Right atrium auricular region (tissue), 2 donors: Measurements from ENCODE around the gene TTLL10. TPM values are rescaled to one million over a fixed set of nuclear protein-coding genes. Genes with fewer than 3 reads are reported as not detected.

Source experiments
- DNase-seq: peaks from one replicate; pipeline ENCODE4 v3.0.0-alpha.2; 2019; ENCODE audit warnings: low spot score
- H3K27ac ChIP-seq, 2 donors: fragments of 200-600 bp; sonication (generic); 1 replicate in 1 of 2; 2 replicates in 1 of 2; pipeline ENCODE4 v1.5.1; 2016 to 2019
- H3K27me3 ChIP-seq, 2 donors: fragments of 200-600 bp; sonication (generic); one replicate each; pipeline versions ENCODE4 v1.5.1 to v1.6.0; 2017 to 2019
- H3K36me3 ChIP-seq: fragments of 200-600 bp; sonication (generic); one replicate; pipeline ENCODE4 v1.5.1; 2016
- H3K4me1 ChIP-seq, 2 donors: fragments of 200-600 bp; sonication (generic); one replicate each; pipeline versions ENCODE4 v1.5.1 to v1.6.0; 2017 to 2019
- H3K4me3 ChIP-seq, 2 donors: fragments of 200-600 bp; sonication (generic); 1 replicate in 1 of 2; 2 replicates in 1 of 2; pipeline ENCODE4 v1.5.1; 2017 to 2019; ENCODE audit warnings: mild to moderate bottlenecking in 1 of 2, moderate library complexity in 1 of 2
- H3K9me3 ChIP-seq, 2 donors: fragments of 200-600 bp; sonication (generic); one replicate each; pipeline ENCODE4 v1.5.1; 2019
- CTCF ChIP-seq, 2 donors: fragments of 200-600 bp; sonication (generic); IDR thresholded peaks; one replicate each; pipeline ENCODE4 v1.5.1; 2019; ENCODE audit warnings: antibody characterized with exemption in 2 of 2
- total RNA-seq, 2 donors: library from RNA; depleted of rRNA; stranded (reverse); fragments of >200 nt; gene quantifications; one replicate each; pipeline ENCODE4 v1.1.0, GENCODE V29; 2016

The TTLL10 gene
- total RNA-seq: not detected

- DNase-seq: no peak
- H3K4me1 ChIP-seq: peaks cover 0 to 9% of the 10 kb centered on the region in 2 donors
These were observed at the start of gene TTLL10 for GRCh38 chr1:1173793-1174415. TSS of gene TTLL10 (plus strand) at chr1:1173880. CDS start at chr1:1179216, 5,336 bp downstream.

GRCh38 chr1:1124508-1124785, 49.2 kb upstream of the TTLL10 start:
- no peak for TF ChIP-seq CTCF (IDR thresholded peaks at IDR 0.05)
- Histone ChIP-seq H3K27me3 (no peaks in the 10 kb centered on the region), H3K27ac (no peak overlapping the region), H3K4me1 (peaks cover 0 to 10% of the 10 kb centered on the region in 2 donors), H3K9me3 (no peaks in the 10 kb centered on the region), H3K4me3 (no peak overlapping the region), H3K36me3 (no peaks in the 10 kb centered on the region)
- DNase-seq: no peak

More at GRCh38 chr1:1173793-1174415, at the start of gene TTLL10:
- Histone ChIP-seq H3K9me3 (no peaks in the 10 kb centered on the region), H3K4me3 (no peak within 1 kb of the TSS), H3K27ac (no peak within 1 kb of the TSS), H3K27me3 (peaks cover 0 to 21% of the 10 kb centered on the region in 2 donors), H3K36me3 (no peaks in the 10 kb centered on the region)
- TF ChIP-seq CTCF (IDR thresholded peaks at IDR 0.05): no peak

GRCh38 chr1:1124786-1125642, 48.7 kb upstream of the TTLL10 start:
- no peak for DNase-seq
- no peaks in the 10 kb centered on the region for H3K36me3 ChIP-seq
- no peak for TF ChIP-seq CTCF (IDR thresholded peaks at IDR 0.05)

GRCh38 chr1:1125945-1126344, 47.7 kb upstream of the TTLL10 start:
- Histone ChIP-seq H3K9me3 (no peaks in the 10 kb centered on the region), H3K4me1 (peaks cover 0 to 10% of the 10 kb centered on the region in 2 donors), H3K4me3 (no peak overlapping the region), H3K27ac (no peak overlapping the region), H3K36me3 (no peaks in the 10 kb centered on the region), H3K27me3 (no peaks in the 10 kb centered on the region)
- no peak for DNase-seq
- TF ChIP-seq CTCF (IDR thresholded peaks at IDR 0.05): no peak

More at GRCh38 chr1:1124786-1125642, 48.7 kb upstream of the TTLL10 start:
- Histone ChIP-seq H3K4me3 (no peak overlapping the region), H3K27ac (no peak overlapping the region), H3K27me3 (no peaks in the 10 kb centered on the region), H3K9me3 (no peaks in the 10 kb centered on the region), H3K4me1 (peaks cover 0 to 10% of the 10 kb centered on the region in 2 donors)

GRCh38 chr1:1127551-1128451, 45.9 kb upstream of the TTLL10 start:
- no peak for TF ChIP-seq CTCF (IDR thresholded peaks at IDR 0.05)
- Histone ChIP-seq H3K4me1 (no peaks in the 10 kb centered on the region), H3K4me3 (no peak overlapping the region), H3K27me3 (no peaks in the 10 kb centered on the region), H3K36me3 (no peaks in the 10 kb centered on the region), H3K27ac (no peak overlapping the region), H3K9me3 (no peaks in the 10 kb centered on the region)
- no peak for DNase-seq
